Subcutaneous abdominal adipose tissue (tissue), 5 donors: Measurements from ENCODE around the gene NPM1.
"Not testable (repeated sequence)": the region's sequence is repeated elsewhere in the genome, so short reads cannot be mapped to it uniquely, and the experiment has no call there.

Experiments used
- H3K27ac ChIP-seq: one replicate; pipeline ENCODE4 v1.7.0; 2013; ENCODE audit warnings: low read depth, mild to moderate bottlenecking, inconsistent platforms, low read length, moderate library complexity
- H3K27me3 ChIP-seq, 5 donors: one replicate each; pipeline ENCODE4 v1.7.0; 2013; ENCODE audit warnings: low read length in 5 of 5, inconsistent platforms in 1 of 5; ENCODE audit not compliant: control insufficient read depth in 5 of 5, insufficient read depth in 4 of 5
- H3K36me3 ChIP-seq, 5 donors: one replicate each; pipeline ENCODE4 v1.7.0; 2013; ENCODE audit warnings: low read length in 5 of 5; ENCODE audit not compliant: control insufficient read depth in 5 of 5, insufficient read depth in 5 of 5
- H3K4me1 ChIP-seq, 5 donors: one replicate each; pipeline ENCODE4 v1.7.0; 2013; ENCODE audit warnings: low read length in 5 of 5, mild to moderate bottlenecking in 3 of 5, moderate library complexity in 1 of 5; ENCODE audit not compliant: control insufficient read depth in 5 of 5, insufficient read depth in 5 of 5
- H3K4me3 ChIP-seq, 5 donors: one replicate each; pipeline ENCODE4 v1.7.0; 2013; ENCODE audit warnings: low read length in 5 of 5, low read depth in 1 of 5
- H3K9ac ChIP-seq, 5 donors: one replicate each; pipeline ENCODE4 v1.7.0; 2013; ENCODE audit warnings: low read length in 5 of 5, mild to moderate bottlenecking in 4 of 5, moderate library complexity in 3 of 5
- H3K9me3 ChIP-seq, 5 donors: one replicate each; pipeline ENCODE4 v1.7.0; 2013; ENCODE audit warnings: low read length in 5 of 5; ENCODE audit not compliant: control insufficient read depth in 5 of 5
- donor health status: healthy.
- donor health status: healthy.
- donor health status: healthy.
- donor health status: healthy.
- donor health status: healthy.

Gene NPM1

DNA sequence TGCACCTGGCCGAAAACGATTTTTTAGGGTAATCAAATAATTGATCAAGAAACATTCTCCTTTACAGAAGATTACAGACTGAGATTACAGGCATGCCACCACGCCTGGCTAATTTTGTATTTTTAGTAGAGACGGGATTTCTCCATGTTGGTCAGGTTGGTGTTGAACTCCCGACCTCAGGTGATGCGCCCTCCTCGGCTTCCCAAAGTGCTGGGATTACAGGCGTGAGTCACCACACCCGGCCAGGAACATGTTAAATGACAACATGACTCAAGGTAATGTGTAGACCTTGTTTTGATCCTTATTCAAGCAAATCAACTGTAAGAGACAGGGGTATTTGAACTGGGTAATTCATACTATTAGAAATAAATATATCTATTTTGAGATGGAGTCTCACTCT, 3.2 kb upstream of the NPM1 start:
- not testable (repeated sequence) for H3K9ac ChIP-seq, H3K36me3 ChIP-seq, H3K9me3 ChIP-seq, H3K27ac ChIP-seq, H3K4me3 ChIP-seq, H3K27me3 ChIP-seq
- H3K4me1 ChIP-seq, result peaks cover 0 to 25% (median 19%) of the 10 kb centered on the region in 5 donors

DNA sequence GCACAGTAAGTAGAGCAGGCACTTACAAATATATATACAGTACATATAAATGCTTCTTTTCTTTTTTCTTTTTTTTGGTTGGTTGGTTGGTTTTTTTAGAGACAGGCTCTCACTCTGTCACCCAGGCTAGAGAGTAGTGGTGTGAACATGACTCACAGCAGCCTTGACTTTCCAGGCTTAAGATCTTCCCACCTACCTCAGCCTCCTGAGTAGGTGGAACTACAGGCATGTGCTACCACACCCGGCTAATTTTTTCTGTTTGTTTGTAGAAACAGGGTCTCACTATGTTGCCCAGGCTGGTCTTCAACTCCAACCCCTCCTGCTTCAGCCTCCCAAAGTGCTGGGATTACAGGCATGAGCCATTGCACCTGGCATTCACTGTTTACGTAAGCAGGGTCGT, 2.6 kb upstream of the NPM1 start:
- H3K4me3 ChIP-seq, H3K9ac ChIP-seq, H3K27ac ChIP-seq, H3K9me3 ChIP-seq, H3K36me3 ChIP-seq, H3K27me3 ChIP-seq: not testable (repeated sequence)
- peaks cover 0 to 31% (median 25%) of the 10 kb centered on the region in 5 donors for H3K4me1 ChIP-seq

DNA sequence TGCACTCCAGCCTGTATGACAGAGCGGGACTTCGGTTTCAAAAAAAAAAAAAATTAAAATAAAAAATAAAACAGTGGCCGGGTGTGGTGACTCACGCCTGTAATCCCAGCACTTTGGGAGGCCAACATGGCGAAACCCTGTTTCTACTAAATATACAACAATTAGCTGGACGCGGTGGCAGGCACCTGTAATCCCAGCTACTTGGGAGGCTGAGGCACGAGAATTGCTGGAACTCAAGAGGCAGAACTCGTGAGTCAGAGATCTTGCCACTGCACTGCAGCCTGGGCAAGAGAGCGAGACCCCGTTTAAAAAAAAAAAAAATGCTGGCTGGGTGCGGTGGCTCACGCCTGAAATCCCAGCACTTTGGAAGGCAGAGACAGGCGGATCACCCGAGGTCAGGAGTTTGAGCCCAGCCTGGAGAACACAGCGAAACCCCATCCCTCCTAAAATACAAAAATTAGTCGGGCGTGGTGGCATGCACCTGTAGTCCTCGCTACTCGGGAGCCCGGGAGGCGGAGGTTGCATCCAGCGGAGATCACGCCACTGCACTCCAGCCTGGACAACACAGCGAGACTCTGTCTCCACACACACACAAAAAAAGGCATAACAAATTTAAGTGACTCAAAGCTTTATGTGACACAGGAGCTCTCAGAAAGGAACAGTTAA, 1.5 kb upstream of the NPM1 start:
- Histone ChIP-seq H3K36me3 (peaks cover 1 to 4% (median 2%) of the 10 kb centered on the region in 5 donors), H3K4me3 (peak overlapping the region in 1 of 5 donors; percentile 93), H3K4me1 (peaks cover 0 to 41% (median 31%) of the 10 kb centered on the region in 5 donors), H3K9me3 (no peaks in the 10 kb centered on the region), H3K27me3 (no peaks in the 10 kb centered on the region), H3K27ac (no peak overlapping the region), H3K9ac (no peak overlapping the region)

DNA sequence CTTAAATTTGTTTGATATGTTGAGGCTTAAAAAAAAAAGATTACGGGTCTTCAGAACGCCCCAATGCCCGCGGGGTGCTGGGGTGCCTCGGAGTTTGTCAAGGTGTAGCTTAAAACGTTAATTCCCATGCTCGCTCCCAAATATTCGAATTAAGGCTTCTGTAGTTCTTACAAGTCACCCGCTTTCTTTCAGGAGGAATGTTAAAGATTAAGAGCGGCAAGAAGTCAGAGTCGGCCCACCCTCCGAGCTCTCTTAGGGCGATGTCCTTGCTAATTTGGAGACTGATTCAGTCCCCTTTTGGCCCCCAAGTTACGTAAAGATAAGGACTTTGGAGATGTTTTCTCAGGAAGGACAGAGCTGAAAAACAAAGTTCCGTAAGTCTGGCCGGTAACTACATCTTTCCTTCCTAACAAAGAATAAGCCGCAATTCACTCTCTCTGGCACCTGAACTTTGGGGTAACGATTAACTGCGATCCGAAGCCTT, 746 bp upstream of the NPM1 start:
- no peaks in the 10 kb centered on the region for H3K9me3 ChIP-seq
- peak overlapping the region; percentile 60 to 94 (median 81) for H3K9ac ChIP-seq

DNA sequence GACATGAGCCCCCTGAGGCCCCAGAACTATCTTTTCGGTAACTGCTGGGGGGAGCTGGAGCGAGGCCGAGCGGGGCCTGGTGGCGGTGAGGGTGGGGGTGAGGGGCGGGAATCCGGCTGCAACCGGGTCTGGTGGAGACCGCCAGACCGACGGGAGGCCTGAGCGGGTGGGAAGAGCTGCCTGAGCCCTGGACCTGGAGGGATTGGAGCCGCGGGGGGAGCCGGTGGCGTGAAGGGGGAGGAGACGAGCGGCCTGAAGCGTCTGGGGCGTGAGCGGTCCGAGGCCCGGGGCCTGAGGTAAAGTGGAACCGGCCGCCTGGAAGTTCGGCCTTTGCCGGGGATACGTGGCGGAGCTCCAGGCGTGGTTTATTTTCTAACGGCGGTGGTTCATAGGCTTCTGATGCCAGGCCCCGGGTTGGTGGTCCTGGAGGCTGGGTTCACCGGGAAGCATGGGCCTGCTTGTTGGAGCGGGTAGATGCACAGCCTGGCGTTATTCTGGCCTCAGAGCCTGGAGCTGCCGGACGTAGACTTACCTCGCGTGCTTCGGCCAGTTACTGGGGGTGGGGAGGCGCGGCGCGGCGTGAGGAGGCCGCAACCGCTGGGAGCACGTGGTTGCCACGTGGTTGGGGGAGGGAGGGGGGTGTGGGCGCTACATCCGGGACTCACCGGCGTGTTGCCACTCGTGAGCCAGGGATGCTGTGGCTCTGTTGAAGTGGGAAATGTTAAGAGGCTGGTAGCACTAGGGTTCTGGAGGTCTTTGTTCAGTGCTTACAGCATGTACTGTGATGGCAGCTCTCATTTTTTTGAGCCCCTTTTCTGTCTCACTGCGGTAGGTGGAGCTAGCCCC, 544 bp downstream of the NPM1 start:
- no peaks in the 10 kb centered on the region for H3K9me3 ChIP-seq
- peak overlapping the region; percentile 72 to 94 (median 93) for H3K4me3 ChIP-seq
- H3K4me1 ChIP-seq, result peaks cover 0 to 42% (median 31%) of the 10 kb centered on the region in 5 donors
- H3K27me3 ChIP-seq, result no peaks in the 10 kb centered on the region
- H3K36me3 ChIP-seq, result peaks cover 16 to 24% (median 19%) of the 10 kb centered on the region in 5 donors
- H3K27ac ChIP-seq, result peak overlapping the region; percentile 76
- H3K9ac ChIP-seq, result peak overlapping the region in 4 of 5 donors; percentile 65 to 94 (median 82)

More for the DNA sequence above, 746 bp upstream of the NPM1 start:
- H3K27me3 ChIP-seq, result no peaks in the 10 kb centered on the region
- peak overlapping the region; percentile 76 for H3K27ac ChIP-seq
- H3K4me3 ChIP-seq, result peak overlapping the region; percentile 72 to 94 (median 93)
- H3K36me3 ChIP-seq, result peaks cover 6 to 12% (median 8%) of the 10 kb centered on the region in 5 donors
- H3K4me1 ChIP-seq, result peaks cover 0 to 42% (median 31%) of the 10 kb centered on the region in 5 donors

DNA sequence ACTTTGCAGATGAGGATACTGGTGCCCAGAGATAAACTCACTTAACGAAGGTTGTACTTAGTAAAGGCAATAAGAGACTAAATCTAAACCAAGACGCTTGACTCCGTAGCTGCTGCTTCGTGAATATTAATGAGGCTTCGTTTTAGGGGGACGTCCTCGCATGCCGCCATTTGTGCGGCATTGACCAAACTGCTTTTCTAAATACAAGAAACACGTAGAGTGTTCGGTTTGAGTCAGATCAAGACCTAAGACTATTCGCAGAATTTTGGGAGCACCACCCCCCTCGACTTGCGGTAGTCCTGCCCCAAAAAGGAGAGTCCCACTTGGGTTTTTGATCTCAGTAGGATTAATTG, 1.1 kb downstream of the NPM1 start:
- H3K4me1 ChIP-seq, result peaks cover 0 to 42% (median 31%) of the 10 kb centered on the region in 5 donors
- H3K27me3 ChIP-seq, result no peaks in the 10 kb centered on the region
- H3K4me3 ChIP-seq, result peak overlapping the region; percentile 72 to 94 (median 93)
- no peak overlapping the region for H3K27ac ChIP-seq
- H3K9ac ChIP-seq, result peak overlapping the region in 3 of 5 donors; percentile 9 to 65 (median 49)
- H3K36me3 ChIP-seq, result peaks cover 20 to 30% (median 25%) of the 10 kb centered on the region in 5 donors
- H3K9me3 ChIP-seq, result no peaks in the 10 kb centered on the region

DNA sequence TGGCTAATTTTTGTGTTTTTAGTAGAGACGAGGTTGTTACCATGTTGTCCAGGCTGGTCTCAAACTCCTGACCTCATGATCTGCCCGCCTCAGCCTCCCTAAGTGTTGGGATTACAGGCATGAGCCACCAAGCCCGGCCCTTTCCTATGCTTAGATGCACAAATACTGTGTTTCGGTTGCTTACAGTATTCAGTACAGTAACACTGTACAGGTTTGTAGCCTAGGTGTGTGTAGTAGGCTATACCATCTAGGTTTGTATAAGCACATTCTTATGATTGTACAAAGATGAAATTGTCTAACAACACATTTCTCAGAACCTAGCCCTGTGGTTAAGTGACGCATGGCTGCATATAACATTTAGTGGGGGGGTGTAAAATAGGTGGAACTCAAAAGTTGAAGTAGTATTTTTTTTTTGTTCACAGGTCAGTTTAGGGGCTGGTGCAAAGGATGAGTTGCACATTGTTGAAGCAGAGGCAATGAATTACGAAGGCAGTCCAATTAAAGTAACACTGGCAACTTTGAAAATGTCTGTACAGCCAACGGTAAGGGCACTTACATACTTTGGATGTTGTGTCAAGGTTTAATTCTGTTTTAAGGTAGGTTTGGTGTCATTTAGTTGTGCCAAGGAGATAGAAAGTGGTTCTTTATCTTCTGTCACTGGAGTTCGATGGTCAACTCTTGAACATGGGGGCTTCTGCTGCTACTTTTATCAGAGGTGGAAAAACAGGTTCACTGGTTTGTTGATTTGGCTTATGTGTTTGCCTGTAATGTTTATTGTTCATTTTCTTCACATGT, 3.4 kb downstream of the NPM1 start:
- H3K4me1 ChIP-seq, result peaks cover 0 to 42% (median 31%) of the 10 kb centered on the region in 5 donors
- H3K27me3 ChIP-seq, result no peaks in the 10 kb centered on the region
- no peaks in the 10 kb centered on the region for H3K9me3 ChIP-seq
- H3K4me3 ChIP-seq, result no peak overlapping the region
- no peak overlapping the region for H3K27ac ChIP-seq
- no peak overlapping the region for H3K9ac ChIP-seq
- H3K36me3 ChIP-seq, result peaks cover 28 to 51% (median 38%) of the 10 kb centered on the region in 5 donors

DNA sequence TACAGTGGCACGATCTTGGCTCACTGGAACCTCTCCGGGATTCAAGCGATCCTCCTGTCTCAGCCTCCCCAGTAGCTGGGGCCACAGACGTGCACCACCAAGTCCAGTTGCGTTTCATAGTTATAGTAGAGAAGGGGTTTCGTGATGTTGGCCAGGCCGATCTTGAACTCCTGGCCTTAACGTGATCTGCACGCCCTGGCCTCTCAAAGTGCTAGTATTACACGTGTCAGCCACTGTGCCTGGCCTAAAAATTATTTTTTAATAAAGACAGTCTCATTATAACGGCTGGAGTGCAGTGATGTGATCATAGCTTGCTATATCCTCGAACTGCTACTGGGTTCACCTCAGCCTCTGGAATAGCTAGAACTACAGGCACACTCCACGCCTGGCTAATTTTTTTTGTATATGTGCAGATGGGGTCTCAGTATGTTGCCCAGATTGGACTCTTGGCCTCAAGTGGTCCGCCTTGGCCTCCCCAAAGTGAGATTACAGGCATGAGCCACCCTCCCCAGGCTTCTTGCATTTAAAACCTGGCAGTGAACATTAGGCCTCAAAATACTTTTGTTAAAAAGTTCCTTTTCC, 4.4 kb downstream of the NPM1 start:
- Histone ChIP-seq H3K9me3 (no peaks in the 10 kb centered on the region), H3K27me3 (no peaks in the 10 kb centered on the region), H3K27ac (no peak overlapping the region), H3K4me3 (no peak overlapping the region), H3K9ac (no peak overlapping the region), H3K36me3 (peaks cover 31 to 60% (median 45%) of the 10 kb centered on the region in 5 donors), H3K4me1 (peaks cover 0 to 34% (median 26%) of the 10 kb centered on the region in 5 donors)

DNA sequence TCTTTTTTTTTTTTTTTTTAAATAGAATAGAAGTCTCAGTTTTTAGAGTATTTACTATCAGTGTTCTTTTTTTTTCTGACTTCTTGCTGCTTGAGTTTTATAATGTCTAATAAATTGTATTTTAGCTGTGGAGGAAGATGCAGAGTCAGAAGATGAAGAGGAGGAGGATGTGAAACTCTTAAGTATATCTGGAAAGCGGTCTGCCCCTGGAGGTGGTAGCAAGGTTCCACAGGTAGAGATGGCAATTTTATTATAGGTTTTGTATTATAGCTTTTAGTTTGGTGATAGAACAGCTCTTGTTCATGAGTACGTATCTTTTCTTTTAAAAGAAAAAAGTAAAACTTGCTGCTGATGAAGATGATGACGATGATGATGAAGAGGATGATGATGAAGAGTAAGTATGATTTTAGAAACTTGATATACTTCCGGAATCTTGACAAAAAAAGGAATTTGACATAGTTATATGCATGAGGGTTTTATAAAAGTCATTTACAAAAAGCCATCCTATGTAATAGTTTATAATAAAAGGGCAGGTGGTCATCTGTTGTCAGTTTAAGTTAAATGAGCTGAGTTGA, 5.0 kb downstream of the NPM1 start:
- Histone ChIP-seq H3K9ac (no peak overlapping the region), H3K27me3 (no peaks in the 10 kb centered on the region), H3K4me3 (no peak overlapping the region), H3K4me1 (peaks cover 0 to 33% (median 25%) of the 10 kb centered on the region in 5 donors), H3K27ac (no peak overlapping the region), H3K36me3 (peaks cover 33 to 65% (median 48%) of the 10 kb centered on the region in 5 donors), H3K9me3 (no peaks in the 10 kb centered on the region)
